GM10847 (cell line): ENCODE results near the gene GET4.

Experiments
- POLR2A ChIP-seq: IDR thresholded peaks from 2 replicates; pipeline ENCODE4 v1.6.1; 2011; ENCODE audit not compliant: insufficient read length; ENCODE audit errors: extremely low read depth

GET4 gene

DNA sequence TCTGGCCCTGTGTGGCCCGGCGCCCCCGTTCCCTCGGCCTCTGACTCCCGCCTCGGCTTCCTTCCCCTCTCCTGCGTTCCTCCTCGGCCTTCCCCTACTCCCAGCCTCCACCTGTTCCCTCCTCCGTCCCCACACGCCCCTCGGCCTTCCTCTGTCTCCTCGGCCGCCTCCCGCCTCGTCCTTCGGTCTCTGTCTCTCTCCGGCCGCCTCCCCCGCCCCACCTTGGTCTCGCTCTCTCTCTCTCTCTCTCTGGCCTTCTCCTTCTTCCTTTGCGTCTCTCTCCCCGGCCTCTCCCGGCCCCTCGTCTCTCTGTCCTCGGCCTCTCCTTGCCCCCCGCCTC, 588 bp downstream of the GET4 start:
- no peak for TF ChIP-seq POLR2A

DNA sequence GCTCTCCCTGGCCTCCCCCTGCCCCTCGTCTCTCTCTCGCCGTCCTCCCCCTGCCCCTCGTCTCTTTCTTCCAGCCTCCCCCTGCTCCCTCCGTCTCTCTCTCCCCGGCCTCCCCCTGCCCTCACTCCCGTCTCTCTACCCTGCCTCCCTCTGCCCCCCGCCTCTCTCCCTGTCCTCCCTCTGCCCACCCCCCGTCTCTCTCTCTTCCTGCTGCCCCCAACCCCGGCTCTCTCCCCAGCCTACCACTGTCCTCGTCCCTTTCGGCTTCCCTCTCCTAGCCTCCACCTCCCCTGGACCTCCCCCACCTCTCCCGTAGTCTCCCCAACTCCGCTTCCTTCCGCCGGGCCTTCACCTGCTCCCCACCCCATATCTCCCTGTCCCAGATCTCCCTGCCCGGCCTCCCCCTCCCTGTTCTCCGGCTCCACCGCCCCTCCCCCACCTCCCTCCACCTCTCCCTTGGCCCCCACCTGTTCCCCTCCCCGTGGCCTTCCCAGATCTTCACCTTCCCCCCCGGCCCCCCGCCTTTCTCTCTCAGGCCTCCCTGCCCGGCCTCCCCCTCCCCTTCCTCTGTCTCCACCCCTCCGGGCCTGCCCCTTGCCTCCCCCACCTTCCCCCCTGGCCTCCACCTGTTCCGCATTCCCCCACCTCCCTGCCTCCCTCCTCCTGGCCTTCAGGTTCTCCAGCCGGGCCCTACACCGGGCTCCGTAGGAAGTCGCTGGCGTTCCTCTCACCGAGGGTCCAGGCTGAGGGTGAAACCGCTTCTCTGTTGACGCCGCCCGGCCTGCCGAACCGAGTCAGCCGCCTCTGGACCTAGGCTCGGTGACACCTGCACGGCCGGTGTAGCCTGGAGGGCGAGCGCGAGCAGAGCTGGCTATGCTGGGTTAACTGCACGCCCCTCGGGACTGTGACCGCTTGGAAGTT, 1.2 kb downstream of the GET4 start:
- no peak for TF ChIP-seq POLR2A

DNA sequence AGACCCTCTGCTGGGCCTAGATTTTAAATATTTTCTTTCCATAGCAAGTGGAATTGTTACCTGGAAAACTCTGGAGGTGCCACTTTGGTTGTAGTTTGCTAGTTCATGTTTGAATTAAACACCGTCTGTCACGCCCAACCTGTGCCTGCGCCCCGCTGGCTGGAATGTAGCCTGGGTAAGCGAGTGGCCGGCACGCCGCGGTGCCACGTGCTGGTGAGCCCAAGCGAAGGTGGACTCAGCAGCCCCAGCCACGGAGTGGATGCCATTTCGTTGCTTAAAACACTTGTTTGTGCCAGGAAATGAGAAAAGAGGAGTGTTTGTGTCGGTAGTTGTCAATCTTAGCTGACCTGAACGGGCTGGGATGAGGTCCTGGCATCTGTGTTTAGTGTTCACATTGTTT, 2.7 kb downstream of the GET4 start:
- no peak for TF ChIP-seq POLR2A

DNA sequence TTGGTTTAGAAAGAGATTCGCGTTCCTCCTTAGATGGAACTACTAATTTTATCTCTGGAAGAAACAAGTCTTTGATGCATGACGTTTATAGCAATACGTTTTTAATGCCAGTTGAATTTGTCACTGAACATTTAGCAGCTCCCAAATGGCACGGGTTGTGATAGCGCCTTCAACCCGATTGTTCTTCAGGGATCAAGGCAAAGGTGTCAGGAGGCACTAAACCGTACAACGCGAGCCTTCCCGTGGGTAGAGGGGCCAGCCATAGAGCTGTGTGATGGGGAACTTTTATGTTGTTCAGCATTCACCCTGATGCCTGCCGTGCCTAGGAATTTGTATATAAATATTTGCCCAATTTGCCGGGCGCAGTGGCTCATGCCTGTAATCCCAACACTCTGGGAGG, 3.4 kb downstream of the GET4 start:
- no peak for TF ChIP-seq POLR2A

DNA sequence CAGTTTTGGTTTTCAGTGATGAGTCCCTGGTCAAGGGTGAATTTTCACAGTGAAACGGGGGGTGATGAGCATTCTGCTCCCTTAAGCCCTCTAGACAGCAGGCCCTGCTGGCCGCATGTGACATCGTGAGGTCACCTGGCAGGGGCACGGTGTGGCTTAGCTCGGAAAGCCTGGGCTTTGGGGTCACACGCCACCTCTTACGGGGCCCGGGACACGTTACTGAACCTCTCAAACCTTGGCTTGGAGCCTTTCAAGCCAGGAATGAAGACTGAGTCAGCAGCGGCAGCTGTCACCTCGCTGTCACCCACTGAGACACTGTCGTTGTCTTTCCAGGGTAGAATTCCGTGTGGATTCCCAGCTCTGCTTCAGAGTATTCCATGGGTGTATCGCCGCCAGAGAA, 4.1 kb downstream of the GET4 start:
- TF ChIP-seq POLR2A = no peak

DNA sequence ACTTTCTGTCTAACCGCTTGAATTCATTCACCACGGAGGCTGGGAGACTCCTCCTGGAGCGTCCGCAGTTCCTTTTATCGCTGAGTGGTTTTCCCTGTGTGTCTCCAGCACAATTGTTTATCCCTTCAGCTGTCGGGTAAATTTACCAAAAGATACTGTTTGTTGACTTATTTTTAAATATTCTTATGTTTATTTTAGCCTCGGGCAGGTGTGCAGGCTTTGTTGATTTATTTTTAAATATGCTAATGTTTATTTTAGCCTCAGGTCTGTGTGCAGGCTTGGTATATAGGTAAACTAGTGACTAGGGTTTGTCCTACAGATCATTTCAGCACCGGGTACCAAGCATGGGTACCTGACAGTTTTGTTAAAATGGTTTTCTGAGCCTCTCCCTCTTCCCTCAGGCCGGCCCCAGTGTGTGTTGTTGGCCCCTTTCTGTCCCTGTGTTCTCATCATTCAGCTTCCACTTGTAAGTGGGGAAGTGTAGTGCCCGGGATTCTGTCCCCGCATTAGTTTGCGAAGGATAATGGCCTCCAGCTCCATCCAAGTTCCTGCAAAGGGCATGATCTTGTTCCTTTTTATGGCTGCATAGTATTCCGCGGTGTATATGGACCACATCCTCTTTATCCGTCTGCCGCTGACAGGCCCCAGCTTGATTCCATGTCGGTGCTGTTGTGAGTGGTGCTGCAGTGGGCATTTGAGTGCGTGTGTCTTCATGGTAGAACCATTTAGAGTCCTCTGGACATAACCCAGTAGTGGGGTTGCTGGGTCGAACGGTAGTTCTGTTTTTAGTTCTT, 5.3 kb downstream of the GET4 start:
- TF ChIP-seq POLR2A = no peak

DNA sequence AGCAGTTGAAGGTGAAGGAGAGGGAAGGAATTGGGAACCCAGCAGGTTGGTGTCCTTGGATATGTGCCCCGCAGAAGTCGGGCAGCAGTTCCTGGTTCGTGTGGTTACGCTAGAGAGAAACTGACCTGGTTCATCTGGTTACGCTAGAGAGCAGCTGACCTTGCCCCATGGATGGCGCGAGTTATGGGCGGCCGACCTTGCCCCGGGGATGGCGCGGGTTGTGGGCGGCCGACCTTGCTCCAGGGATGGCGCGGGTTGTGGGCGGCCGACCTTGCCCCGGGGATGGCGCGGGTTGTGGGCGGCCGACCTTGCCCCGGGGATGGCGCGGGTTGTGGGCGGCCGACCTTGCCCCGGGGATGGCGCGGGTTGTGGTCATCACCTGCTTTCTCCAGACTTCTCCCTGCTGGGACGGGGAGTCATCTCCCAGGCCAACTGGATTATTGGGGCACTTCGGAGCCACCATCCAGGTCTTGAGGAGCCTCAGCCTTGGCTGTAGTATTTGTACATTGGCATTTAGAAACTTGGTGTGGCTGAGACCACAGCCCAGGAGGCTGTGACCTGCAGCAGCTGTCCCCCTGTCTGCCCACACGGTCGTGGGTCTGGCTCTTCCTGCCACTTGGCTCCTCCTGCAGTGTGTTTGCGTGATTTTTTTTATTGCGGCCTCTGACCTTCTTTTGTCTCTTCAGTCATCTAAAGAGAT, 6.1 kb downstream of the GET4 start:
- TF ChIP-seq POLR2A = no peak

DNA sequence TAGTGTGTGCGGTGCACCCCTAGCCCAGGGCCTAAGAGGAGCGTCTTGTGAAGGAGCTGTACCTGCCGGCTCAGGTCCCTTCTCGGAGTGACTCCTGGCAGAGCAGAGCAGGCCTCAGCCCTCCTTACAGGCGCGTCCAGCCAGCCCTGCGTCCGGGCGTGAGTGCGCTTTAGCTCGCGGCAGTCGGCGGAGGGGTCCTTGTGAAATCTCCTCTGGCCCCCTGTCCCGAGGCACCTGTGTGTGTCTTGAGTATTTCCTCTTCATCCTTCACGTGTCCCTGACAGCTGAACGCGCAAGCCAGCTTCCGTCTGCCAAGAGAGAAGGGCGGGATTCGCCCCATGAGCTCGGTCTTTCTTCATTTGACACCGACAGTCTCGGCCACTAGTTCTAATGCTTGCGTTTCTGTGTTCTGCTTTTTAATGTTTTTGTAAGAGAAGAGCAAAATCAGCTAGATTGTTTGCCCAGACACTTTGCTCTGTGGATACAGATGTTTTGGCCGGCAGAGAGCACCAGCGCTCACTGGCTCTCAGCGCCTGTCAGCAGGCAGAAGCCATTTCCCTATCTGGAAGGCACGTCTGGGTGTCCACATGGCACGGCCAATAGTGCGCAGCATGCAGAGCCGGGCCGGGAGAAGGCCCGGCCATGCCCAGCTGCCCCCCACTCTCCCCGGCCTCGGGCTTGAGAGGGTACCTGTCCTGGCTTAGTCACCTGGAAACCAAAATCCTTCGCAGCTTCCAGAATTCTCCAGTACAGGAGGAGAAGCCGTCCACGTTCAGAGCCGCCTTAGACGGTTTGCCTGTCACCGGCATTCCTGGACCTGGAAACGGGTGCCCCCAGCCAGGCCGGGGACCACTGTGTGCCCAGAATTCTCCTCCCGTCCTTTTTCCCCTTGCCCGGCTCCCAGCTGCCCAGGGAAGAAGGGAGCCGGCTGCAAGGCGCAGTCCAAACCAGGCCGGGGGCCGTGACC, 7.0 kb downstream of the GET4 start:
- TF ChIP-seq POLR2A = no peak

DNA sequence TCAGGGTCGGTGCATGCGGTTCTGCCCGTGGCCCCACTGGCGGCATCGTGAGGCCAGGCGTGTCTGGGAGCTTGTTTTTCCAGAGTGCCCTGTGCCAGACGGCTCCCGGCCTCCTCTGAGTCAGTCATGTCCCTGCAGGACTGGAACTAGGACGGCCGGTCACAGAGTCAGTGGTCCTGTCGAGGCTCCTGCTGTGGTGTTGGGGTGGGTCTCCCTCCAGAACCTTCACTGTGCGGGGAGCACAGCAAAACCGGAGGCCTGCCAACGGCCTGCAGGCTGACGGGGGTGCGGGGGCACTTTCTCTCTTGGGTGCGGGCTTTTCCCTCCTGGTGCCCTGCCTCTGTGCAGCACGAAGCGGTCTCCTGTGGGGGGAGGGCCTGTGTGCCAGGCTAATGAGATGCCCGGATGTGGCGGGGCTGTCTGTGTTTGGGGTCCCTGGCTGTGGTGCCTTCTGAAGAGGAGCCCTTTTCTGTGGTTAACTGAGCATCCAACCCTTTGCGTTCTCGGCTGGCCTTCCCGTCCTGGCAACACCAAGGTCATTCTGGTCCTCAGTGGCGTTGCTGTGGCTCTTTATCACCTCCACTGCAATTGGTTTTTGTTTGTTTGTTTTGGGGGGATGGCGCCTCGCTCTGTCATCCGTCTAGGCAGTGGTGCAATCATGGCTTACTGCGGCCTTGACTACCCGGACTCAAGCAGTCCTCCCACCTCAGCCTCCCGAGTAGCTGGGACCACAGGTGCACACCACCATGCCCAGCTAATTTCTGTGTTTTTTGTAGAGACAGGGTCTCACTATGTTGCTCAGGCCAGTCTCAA, 8.0 kb downstream of the GET4 start:
- TF ChIP-seq POLR2A = no peak

DNA sequence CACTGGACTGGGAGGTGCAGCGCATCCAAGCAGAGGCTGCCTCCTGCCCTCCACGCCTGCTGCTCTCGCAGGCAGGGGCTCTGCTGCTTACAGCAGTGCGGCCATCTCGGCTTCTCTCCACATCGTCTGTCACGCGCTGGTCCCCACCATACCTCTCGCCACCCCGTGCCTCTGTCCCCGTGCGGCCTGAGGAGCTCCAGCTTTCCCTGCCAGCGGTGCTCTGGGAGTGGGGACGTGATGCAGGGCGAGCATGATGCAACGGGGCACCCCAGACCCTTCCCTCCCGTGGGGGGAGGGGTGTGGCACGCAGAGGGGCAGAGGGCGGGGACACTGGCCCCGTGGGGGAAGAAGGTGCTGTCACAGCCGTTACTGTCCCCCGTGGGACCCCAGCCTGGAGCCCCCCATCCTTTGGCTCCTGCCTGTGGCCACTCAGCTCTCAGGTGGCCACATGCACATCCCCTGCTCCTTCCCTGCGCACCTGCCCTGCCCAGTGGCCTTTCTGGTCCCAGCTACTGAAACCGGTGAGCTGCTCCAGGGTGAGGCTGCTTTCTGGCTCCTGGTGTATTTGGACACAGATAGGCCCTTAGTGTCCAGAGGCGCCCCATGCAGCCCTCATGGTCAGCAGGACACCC, 9.0 kb downstream of the GET4 start:
- TF ChIP-seq POLR2A = no peak

DNA sequence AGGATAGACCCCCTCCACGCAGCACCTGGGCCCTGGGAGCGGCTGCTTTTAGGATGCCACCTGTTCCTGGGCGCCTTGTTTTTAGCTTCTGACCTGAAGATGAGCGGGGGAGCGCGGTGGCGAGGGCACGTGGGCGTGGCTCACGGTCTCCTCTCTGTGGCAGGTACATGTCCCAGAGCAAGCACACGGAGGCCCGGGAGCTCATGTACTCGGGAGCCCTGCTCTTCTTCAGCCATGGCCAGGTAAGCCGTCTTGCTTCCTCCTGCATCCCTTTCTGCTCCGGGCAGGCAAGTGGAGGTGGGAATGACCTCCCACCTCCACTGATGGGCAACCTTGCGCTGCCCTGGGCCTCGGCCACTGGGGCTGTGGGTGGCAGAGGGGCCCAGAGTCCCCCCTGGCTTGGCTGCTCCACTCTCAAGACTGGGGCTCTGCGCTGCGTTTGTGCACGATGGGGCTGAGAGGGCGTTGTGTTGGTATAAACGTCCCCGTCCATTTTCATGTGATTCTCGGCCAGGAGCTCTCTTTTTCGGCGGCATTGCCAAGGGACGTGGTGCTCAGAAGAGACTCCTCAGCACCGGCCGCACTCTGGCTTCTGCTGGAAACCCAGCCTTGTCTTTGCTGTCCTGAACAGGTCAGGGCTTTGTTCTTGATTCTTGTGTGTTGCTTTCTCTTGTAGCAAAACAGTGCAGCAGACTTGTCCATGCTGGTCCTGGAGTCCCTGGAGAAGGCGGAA, 9.7 kb downstream of the GET4 start:
- no peak for TF ChIP-seq POLR2A

DNA sequence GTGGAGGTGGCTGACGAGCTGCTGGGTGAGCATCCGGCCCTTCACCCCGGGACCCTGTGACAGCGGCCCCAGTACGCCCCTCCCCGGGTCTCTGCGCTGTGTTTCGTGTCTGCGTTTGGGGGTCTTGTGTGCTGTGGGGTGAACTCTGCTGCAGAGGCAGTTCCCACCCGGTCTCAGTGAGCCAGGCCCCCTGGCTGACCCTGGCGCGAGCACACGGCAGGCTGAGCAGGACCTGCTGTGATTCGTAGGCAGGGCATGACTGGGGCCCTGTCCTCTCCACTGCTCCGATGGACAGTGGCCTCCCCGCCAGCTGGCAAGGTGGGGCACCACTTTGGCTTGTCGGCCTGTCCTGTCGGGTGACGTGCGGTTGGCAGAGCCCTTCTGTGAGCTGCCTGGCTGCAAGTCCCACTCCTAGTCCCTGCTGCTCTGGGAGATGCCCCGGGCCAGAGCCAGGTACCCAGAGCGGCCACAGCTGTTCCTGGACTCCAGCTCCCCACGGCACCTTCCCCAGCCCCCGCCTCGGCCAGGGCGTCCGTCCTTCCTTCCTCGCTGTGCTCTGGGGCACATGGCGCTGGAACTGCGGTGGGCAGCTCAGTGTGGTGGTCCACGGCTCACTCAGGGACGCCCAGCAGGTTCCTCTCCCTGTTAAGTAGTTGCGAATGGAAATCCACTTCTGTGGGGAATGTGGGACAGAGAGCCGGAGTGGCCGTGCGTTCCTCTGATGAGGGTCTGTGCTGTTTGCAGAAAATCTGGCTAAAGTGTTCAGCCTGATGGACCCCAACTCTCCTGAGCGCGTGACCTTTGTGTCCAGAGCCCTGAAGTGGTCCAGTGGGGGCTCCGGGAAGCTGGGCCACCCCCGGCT, 10.5 kb downstream of the GET4 start:
- no peak for TF ChIP-seq POLR2A

DNA sequence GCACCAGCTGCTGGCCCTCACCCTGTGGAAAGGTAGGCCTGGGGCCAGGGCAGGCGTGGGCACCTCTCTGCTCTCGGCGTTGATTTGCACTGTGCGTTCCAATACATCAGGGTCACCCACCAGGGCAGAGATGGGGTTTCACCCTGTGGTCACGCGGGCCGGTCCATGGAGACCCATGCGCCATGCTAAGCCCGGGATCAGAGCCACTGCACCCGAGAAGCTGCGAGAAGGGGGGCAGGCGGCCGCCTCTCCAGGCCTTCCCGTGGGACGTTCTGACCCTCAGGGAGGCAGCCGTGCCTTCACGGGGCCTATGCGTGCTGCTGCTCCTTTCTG, 11.1 kb downstream of the GET4 start:
- no peak for TF ChIP-seq POLR2A
